HG03060 (cell line): ENCODE data around the gene PCYT1A.
"Not testable (repeated sequence)": the region's sequence is repeated elsewhere in the genome, so short reads cannot be mapped to it uniquely, and the experiment has no call there.

Experiments used
- ATAC-seq: cut with Tn5 transposase; IDR thresholded peaks from one replicate; pipeline ENCODE4 v1.9.1; 2021; ENCODE audit warnings: low read depth, moderate number of reproducible peaks; ENCODE audit not compliant: unreplicated experiment

PCYT1A gene

GRCh38 chr3:196197524-196197923 lies 90.0 kb downstream of the PCYT1A start:
- ATAC-seq: no peak

DNA sequence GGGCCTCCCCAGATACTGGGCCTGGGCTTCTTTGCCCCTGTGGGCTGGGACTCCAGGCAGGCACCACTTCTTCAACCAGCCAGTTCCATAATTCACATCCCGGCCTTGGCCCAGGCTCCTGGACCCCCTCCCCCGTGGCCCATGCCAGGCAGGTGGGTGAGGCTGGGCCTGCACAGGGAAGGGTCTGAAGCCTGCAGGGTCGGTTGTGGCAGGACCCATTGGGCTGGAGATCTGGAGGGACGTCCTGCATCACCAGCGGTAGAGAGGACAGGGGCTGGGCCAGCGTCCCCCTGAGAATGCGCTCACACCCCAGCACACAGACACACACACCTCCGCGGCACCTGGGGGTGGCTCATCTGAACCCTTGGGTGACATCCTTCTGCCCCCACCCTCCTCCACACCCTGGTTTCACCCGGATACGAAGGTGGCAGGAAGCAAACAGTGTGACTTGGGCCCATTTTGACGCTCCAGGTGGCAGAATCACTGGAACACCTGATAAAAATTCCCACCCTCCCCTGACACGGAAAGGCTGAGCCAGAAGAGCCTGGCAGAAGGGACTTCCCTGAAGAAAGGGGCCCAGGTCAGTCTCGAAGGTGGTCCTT lies 91.8 kb downstream of the PCYT1A start:
- no peak for ATAC-seq

- no peak for ATAC-seq
Measured at GRCh38 chr3:196194542-196194915, 93.0 kb downstream of the PCYT1A start.

DNA sequence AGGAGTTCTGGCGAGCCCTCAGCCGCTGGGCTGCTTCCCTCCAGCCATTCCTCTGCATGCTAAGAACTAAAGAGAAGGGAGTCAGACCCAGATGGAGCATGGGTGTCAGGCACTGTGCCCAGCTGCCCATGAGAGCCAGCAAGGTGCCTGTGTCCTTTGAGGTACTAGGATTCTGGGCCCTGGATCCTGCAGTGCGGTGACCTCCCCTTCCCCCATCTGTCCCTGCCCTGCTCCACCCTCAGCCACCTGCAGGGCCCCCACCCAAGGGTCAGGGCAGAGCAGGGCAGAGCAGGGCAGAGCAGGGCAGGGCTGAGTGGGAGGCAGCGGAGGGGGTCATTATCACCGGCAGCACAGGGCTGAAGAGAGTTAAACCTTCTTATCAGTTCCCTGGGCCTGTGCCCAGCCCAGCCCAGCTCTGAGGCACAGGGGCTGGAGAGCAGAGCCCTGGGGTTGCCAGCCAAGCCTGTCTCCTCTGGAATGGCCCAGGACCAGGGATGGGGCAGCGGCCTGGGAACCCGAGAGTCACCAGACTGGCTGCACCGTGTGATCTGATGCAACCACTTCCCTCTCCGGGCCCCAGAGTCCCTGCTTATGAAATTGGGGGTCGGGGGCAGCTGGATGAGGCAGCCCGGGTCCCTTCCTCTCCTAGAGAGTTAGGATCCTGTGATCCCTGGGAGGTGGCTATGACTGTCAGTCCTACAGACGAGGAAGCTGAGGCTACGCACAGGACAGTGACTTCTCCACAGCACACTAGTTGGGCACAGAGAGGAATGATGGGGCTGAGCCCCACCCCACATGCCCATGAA lies 93.6 kb downstream of the PCYT1A start:
- ATAC-seq: no peak

DNA sequence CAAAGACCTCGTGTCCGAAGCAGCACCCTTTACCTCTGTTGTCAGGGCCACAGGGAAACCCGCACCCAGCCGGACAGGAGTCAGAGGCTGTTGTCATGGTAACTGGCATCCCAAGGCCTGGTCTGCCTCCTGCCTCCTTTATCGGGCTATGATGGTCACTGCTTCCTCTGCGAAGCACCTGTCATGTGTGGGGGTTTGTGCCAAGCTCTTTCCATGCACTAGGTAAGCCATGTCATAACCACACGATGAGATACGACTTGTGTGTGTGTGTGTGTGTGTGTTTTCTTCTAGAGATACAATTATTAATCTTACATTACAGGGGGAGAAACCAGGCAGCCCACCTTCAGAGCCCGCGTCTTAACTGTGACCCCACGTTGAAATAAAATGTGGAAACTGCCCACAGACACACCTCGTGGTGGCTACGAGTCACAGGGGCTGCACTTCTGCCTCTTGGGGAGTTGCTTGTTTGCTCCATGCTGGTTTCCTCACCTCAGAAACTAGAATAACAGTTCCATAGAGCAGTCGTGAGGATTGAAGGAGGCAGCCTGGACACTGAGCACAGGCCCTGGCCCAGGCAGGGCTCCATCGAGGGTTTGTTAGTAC lies 94.3 kb downstream of the PCYT1A start:
- no peak for ATAC-seq

- ATAC-seq: no peak
Measured at GRCh38 chr3:196192524-196193051, 94.9 kb downstream of the PCYT1A start.

GRCh38 chr3:196192036-196192523 lies 95.4 kb downstream of the PCYT1A start:
- no peak for ATAC-seq

DNA sequence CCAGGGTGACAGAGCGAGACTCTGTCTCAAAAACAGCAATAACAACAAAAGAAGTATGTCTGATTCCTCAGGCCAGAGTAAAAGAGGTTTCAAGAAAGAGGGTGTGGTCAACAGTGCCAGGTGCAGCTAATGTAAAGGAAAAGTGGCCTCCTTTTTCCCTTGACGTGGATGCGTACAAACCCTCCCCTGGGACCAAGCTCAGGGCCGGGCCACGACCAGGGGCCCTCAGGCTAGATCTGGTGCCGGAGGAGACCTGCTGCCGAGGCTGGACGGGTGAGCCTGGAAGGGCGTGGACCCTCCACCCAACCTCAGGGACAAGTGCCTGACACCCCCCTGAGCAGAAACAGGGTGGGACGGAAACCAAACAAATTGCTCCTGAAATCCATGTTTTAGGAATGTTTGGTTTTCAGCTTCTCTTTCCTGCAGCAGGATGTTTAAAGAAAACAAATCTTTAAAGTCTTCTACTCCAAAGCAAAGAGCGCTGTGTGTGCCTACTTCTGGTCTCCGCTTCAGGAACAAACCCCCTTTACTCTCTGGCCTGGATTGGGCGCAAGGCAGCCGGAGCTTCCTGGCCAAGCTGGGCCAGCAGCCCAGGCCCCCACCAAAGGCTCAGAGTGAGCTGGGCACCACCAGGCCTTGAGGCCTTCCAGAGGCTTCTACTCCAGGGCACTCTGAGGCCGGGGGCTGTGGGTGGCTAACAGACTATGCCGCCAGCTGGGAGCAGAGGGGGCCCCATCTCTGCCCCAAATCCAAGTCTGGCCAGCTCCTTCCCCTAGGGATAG lies 97.8 kb downstream of the PCYT1A start:
- ATAC-seq: no peak

GRCh38 chr3:196186651-196187573 lies 100.6 kb downstream of the PCYT1A start:
- no peak for ATAC-seq

- ATAC-seq: no peak
Measured at GRCh38 chr3:196184881-196185280, 102.6 kb downstream of the PCYT1A start.

- ATAC-seq: not testable (repeated sequence)
Measured at GRCh38 chr3:196184169-196184432, 103.4 kb downstream of the PCYT1A start.

DNA sequence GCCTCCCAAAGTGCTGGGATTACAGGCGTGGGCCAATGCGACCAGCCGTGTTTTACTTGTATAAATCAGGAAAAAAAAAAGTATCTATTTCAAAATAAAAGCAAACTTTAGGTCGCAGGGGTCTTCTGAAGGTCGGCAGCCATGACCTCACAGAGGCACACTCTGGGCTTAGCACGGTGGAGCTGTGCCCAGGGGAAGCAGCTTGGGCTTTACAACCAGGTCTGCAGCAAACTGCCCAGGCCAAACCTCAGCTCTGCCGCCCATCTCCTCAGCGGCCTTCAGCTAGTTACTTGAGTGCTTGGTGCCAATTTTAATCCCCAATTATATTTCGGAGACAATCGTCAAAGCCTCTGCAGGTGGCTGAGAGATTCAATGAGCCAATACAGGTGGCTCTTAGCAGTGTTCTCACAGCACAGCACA lies 106.4 kb downstream of the PCYT1A start:
- ATAC-seq: no peak

DNA sequence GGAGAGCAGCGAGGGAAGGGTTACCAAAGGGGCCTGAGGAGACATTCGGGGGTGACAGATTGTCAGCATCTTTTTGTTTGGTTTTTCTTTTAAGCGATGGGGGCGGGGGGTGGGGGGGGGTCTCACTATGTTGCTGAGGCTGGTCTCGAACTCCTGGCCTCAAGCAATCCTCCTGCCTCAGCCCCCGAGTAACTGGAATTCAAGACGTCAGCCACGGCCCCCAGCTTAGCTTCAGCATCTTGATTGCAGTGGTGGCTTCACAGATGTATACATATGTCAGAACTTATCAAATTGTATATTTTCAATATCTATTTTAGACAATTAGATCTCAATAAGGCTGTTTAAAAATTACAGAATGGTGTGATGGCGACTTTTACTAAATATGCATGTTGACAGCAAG lies 107.2 kb downstream of the PCYT1A start:
- no peak for ATAC-seq
